Left lobe of liver (tissue), 2 donors: Measurements from ENCODE around the gene TVP23C. TPM values are rescaled to one million over a fixed set of nuclear protein-coding genes. Genes with fewer than 3 reads are reported as not detected.
"Not testable (repeated sequence)": the region's sequence is repeated elsewhere in the genome, so short reads cannot be mapped to it uniquely, and the experiment has no call there.

Experiments used
- ATAC-seq: fragments of 200-7000 bp; cut with Tn5 transposase; one replicate; pipeline ENCODE4 v1.9.1; 2020; ENCODE audit warnings: mild to moderate bottlenecking, moderate library complexity
- DNase-seq: peaks from one replicate; pipeline ENCODE4 v3.0.0-alpha.2; 2020; ENCODE audit warnings: low spot score
- total RNA-seq: library from RNA; stranded (reverse); gene quantifications from one replicate; pipeline ENCODE4 v1.2.1, GENCODE V29; 2021
- donor health status: DM: no; HTN: no; CAD: no; lungs with moderate emphysema.
- donor health status: DM: no; HTN: yes; CAD: no.

TVP23C gene
- 4.1 TPM for total RNA-seq

DNA sequence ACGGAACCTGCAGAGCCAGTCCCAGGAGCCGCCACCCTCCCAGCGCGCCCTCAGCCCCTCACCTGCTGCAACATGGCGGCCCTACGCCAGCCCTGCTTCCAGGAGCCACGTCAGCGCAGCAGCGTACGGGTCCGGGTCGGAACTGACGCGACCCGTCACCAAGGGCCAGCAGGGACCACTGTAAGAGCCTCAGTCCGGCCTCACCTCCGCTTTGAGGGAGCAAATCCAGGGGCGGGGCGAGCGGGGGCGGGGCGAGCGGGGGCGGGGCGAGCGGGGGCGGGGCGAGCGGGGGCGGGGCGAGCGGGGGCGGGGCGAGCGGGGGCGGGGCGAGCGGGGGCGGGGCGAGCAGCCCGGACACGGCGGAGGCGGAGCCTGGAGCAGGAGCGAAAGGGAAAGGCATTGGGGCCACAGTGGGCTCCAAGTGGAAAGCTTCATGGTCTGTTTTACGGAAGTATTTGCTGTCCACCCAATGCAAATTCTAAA, at the start of gene TVP23C:
Gene TVP23C, minus strand, starts transcription at position 109 of the 483 bp plus-strand sequence. Its CDS starts 35 bp downstream, at position 74.
- ATAC-seq (peak; percentile 91), DNase-seq (peak; percentile 78)

DNA sequence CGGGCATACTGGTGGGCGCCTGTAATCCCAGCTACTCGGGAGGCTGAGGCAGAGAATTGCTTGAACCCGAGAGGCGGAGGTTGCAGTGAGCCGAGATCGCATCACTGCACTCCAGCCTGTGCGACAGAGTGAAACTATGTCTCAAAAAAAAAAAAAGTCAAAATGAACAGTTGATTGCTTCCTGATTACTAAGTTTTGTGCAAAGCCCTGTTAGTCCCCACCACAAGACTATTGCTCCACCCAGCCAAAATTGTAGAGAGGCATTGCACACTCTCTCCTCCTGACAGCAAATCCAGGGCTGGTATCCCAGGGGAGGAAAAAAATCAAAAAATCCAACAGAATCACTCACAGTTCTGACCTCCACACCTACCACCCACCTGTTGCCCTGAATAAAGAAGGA, 29.7 kb upstream of the TVP23C start:
- not testable (repeated sequence) for DNase-seq, ATAC-seq

DNA sequence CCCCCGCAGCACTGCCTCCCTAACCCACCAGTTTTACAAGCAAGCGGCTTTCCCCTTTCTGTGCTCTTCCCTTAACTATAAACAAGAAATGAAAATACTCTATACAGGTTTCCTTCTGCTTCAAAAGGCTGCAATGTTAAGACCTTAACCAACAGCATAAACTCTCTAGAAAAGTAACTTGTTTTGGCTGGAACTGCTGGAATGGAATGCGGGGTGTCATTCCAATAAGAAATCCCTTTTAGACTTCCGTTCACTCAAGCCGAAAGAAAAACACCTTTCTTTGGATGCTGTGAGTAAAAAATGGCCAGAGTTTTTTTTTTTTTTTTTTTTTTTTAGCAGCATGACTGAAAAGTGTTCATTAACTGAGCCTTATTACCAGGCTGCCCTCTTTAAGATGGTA, 28.7 kb upstream of the TVP23C start:
- DNase-seq, ATAC-seq: not testable (repeated sequence)

DNA sequence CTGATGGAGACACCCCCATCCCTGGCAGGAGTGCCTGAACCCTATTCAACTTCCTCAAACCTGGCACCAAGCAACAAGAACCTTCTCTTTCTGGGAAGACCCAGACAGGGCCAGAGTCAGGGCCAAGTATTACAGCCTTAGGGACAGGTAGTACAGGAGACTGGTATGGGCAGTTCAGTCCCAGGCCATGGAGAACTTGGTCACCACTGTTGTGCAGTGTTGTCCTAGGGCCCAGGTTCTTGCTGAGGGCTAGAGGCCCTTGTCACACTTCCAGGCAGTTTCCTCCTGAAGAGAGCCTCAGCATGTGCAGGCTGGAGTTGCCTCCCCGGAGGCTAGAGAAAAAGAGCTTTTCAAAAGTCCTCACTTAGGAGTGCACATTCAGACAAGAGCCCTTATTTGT, 27.6 kb upstream of the TVP23C start:
- not testable (repeated sequence) for DNase-seq, ATAC-seq

DNA sequence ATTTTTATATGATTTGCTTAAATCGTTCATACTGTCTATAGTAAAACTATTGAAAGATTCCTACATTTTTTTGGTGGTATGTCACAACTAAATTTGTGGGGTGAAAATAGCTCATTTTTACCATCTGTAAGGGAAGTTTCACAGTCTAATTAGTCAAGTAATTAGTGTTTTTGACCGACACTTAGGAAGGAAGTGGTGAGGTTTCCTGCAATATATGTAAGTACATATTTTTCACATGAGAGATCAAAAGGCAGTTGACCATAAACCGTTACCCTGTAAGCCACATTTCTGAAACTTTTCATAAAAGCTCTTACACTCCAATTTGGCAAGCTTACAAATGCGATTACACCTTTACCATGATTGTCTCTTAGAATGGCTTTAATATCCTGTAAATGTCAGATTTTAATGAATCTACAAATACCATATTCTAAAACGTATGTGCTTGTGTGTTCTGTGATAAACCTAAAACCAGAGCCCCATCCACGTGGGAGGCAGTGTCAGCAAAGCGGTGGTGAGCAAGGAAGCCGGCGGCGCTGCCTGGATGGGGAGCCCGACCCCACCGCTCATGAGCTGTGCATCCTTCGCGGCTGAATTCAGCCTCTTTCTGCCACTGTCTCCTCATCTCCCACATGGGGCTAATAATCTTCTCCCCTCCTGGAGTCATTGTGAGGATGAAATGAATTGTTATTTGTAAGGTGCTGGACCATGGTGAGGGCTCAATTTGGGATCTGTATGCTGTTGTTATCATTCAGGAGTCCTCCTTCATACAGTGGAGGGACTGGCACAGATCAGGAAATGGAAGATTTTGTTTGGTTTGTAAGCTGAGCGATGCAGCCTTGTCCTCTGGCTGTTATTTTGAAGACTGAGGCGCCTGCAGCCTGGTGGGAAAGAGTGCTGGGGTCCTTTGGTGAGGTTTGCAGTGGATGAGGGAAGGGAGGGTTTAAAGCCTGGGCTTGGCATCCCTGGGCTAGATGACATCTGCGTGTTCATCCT, 26.6 kb upstream of the TVP23C start:
- DNase-seq, ATAC-seq: not testable (repeated sequence)

DNA sequence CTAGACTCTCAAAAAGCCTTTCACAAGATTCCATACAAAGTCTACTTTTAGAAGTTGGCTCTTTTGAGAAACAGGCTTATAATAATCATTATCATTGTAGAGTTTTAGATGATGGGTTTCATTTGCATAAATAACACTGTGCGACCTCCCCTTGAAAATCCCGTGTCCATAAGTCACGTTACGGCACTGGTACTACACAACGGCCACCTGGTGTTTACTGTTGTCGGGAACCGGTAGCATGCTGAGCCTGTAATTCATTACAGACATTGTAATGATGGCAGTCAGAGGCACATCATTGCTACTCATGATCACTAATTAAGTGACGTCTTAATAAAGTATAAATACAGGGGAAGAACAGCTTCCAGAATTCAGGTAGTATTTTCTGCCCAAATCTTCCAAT, 24.7 kb upstream of the TVP23C start:
- DNase-seq, ATAC-seq: not testable (repeated sequence)

DNA sequence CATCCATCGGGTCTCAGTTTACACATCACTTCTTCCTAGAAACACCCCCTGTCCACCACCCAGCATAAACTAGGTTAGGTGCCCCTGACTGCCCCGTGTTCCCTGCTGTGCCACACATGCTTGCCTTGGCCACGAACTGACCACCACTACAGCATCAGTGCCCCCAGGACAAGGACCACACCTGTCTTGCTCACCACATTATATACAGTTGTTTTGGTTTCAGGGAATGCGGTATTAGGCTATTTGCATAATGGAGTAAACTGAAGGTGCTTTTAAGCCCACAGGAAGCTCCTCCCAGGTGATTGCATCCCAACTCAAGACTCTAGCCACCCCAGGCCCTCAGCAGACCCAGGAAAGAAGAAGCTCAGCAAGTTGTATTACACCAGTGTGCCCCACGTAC, 20.0 kb upstream of the TVP23C start:
- not testable (repeated sequence) for DNase-seq, ATAC-seq

DNA sequence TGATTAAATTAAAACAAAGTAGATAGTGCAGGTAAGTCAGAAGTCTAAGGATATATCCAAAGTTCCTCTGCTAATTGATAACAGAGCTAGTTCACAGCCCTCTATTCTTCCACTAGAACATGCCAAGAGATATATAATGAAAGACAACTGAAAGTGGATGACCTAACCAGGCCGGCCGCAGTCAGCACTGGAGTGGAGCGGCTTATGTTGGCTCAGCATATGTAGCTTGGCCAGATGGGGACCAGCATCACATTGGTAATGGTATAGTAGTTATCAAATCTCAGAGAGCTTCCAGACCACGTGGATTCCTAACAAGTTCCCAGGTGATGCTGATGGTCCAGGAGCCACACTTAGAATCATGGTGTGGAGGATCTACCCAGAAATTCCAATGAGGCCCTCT, 18.2 kb upstream of the TVP23C start:
- not testable (repeated sequence) for DNase-seq

DNA sequence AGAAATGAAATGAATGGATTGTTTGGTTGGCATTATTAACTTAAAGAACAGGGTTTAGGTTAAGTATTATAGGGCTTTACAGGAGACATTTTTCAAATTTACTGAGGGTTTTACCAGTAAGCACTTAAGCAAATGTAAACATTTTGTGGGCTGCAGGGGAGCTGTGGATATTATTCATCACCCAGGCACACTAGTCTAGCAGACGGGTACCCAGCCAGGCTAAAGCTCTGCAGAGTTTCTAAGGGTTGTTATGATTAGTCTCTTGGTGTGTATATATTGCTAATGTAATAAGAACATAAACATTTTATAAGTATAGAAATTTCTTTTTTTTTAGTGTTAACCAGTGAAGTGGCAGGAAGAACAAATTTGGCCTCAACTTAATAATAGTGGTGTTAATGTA, 13.6 kb upstream of the TVP23C start:
- not testable (repeated sequence) for ATAC-seq, DNase-seq

More for the DNA sequence above, 18.2 kb upstream of the TVP23C start:
- not testable (repeated sequence) for ATAC-seq

DNA sequence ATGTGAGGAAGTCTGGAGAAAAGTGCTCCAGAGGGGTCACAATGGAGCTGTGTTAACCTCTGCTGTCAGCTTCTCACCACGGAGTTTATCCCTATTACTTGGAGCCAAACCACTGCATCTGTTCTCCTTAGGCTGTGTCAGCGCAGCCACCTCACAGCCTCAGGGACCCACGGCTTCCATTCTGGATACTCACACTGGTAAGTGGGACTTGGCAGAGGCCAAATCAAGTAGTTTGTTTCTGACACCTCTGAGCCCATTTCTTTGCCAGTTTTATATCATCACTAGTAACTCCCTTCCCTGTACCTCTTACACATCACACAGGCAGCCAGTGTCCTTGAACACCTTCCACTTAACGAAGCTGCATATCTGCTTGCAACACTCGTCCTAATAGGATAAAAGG, 11.4 kb upstream of the TVP23C start:
- not testable (repeated sequence) for ATAC-seq, DNase-seq

DNA sequence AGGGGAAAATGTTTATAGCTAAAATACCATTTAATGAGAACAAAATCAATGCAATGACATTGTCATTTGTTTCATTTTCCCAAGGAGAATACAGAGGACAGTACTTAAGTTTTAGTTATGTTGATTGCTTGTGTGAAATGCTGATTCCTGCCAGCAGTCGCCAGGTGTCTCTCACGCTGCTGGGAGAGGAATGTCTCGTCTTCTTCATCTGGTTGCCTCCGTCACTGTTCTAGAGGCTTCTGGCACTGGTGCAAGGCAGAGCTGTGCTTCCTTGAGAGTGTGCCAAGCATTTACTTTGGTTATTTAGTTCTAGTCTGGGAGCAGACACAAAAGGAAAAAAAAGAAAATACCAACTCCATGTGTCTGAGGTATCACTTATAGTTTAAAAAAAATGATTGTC, 10.6 kb upstream of the TVP23C start:
- DNase-seq, ATAC-seq: not testable (repeated sequence)

DNA sequence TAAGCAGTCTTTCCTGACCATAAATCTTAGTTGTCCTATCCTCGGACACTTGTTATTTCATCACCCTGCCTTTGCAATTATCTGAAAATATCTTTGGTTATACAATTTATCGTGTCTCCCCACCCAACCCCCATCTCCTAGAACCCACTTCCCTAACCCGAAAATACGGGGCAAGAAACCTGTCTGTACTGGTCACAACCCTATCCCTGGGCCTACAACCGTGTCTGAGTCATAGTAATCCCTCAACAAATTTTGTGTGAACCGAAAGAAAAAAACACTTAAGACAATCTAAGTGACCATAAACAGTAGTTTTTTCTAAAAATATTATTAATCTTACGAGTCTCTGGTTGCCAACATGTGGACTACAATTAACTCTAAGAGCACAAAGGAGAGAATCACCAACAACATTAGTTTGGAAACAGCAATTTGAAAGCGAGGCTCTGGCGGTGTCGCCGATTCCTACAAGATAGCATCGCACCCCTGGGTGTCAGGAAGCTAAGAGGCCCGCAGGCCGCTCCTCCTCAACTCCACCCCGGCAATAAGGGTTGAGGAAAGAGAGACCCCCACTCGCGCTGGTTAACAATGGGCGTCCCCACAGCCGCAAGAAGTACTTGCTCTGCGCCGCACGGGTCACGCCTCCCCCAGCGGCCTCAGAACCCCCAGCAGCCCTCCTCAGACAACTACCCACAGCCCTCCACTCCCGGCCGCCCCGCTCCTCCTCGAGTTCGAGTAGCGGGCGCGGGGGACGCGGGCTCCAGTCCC, 489 bp downstream of the TVP23C start:
- ATAC-seq = peak; percentile 57
- DNase-seq = peak; percentile 43

DNA sequence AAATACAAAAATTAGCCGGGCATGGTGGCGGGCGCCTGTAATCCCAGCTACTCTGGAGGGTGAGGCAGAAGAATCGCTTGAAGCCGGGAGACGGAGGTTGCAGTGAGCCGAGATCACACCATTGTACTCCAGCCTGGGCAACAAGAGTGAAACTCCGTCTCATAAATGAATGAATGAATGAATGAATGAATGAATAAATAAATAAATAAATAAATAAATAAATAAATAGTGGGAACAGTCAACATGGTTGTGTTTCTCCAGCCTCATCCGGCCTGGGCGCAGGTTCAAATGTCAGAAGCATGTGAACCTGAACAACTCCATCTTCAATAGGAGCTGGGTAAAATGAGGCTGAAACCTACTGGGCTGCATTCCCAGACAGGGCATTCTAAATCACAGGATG, 1.8 kb downstream of the TVP23C start:
- not testable (repeated sequence) for DNase-seq, ATAC-seq

DNA sequence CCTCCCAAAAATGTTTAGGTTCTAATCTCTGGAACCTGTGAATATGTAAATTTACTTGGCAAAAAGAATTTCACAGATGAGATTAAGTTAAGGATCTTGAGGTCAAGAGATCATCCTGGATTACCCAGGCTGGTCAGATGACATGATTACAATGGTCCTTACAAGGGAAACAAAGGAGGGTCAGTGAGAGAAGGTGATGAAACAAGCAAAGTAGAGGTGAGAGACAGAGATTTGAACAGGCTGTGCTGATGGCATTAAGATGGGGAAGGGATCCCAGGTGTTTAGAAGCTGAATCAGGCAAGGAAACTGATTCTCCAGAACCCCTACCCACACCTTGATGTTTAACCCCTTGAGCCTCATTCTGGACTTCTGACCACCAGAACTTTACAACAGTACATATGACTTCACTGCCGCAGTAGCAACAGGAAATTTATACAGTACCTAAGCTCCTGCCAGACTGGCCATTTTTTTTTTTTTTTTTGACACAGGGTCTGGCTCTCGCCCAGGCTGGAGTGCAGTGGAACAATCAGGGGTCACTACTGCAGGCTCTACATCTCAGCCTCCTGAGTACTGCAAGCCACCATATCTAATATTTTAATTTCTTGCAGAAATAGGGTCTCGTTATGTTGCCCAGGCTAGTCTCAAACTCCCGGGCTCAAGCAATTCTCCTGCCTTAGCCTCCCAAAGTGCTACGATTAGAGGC, 4.7 kb downstream of the TVP23C start:
- ATAC-seq, DNase-seq: not testable (repeated sequence)

DNA sequence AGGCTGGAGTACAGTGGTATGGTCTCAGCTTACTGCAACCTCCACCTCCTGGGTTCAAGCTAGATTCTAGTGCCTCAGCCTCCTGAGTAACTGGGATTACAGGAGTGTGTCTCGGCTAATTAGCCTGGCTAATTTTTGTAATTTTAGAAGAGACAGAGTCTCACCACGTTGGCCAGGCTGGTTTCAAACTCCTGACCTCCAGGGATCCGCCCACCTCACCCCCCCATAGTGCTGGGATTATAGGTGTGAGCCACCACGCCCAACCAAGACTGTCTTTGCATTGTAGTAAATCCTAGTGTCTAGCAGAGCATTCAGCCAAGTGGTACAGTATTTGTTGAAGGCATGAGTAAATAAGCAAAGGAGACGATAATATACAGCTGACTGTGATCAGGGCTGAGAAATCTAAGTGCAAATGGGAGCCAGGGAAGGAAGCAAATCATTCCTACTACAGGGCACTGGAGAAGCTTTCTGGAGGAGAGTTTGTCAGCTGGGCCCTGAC, 5.9 kb downstream of the TVP23C start:
- not testable (repeated sequence) for DNase-seq, ATAC-seq

DNA sequence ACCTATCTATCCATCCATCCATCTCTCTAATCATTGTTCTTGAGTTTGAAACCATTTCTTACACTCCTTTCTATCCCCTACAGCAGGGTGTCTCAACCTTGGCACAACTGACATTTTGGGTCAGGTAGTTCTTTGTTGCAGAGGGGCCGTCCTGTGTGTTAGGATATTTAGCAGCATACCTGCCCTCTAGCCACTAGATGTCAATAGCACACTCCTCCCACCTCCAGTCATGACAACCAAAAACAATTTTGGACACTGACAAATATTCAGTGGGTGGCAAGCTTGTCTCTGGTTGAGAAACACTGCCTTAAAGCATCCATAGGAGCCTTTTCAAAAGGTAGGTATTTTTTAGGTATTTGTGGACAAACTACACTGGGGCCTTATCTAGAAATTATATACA, 10.4 kb downstream of the TVP23C start:
- peak; percentile 71 for ATAC-seq
- not testable (repeated sequence) for DNase-seq

DNA sequence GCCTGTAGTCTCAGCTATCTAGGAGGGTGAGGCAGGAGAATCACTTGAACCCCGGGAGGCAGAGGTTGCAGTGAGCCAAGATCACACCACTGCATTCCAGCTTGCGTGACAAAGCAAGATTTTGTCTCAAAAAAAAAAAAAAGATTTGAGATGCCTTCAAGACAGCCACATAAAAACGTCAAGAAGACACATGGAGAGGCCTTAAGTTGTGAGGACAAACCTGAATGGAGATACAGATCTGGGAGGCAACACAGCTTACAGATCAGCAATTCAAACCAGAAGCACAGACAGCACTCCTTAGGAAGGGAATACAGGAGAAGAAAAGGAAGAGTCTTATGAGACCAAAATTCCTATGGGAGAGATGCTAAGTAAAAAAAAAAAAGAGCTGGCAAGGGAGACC, 13.7 kb downstream of the TVP23C start:
- not testable (repeated sequence) for ATAC-seq, DNase-seq

DNA sequence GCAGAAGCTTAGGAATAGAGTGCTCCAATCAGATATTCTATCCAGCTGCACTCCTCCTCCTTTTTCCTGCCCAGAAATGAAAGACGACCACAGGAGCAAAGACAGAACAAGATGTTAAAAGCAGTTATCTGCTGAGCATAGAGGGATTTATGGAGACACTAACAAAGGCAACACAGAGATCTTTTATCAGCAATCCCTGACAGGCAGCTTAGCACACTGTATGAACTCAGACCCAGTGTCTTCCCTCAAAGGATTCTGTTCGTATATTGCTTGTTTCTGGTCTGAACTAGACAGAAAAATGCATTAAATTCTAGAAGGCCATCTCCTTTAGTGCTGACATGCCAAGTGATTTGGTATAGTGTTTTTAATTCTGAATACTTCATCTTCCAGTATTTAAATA, 16.7 kb downstream of the TVP23C start:
- ATAC-seq, DNase-seq: not testable (repeated sequence)

DNA sequence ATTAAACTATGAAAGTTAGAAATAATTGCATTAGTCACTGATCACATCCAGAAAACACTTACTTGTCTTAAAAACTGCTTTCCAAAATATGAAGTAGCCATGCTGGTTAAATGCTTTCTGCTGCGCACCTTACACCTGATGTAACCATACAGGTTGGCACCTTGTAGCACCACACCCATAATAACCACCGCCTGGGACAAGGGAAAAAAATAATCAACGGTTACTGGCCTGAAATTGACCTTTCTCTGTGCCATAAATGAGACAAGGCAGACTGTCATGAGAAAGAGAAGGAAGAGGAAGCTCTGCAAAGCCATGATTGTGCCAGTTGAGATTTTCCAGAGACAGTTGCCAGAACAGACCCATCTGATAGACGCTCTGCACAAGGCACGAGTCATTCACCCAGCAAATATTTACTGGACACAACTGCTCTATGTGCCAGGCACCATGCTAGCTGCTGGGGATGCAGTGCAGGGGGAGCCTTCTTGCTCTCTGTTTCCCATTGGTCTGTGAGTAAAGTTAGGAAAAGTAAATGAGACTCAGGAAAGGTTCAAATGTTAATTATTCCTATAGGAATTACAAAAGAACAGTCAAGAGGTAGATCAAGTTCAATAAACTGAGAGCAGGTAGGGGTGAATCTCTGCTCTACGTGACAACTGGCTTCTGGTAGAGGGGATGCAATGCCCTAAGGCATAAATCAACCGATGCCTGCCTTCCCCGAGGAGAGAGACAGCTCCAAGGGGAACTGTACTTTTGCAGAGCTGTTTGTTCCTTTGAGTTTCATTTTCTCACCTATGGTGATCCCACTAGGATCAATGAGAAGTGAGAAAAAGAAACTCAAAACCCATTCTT, 22.7 kb downstream of the TVP23C start:
- ATAC-seq = not testable (repeated sequence)

More for the DNA sequence above, 22.7 kb downstream of the TVP23C start:
- DNase-seq = not testable (repeated sequence)
